K562 (cell line): ENCODE measurements around the gene POLR1B. TPM values are rescaled to one million over a fixed set of nuclear protein-coding genes. Genes with fewer than 3 reads are reported as not detected.

Source experiments
- CTCF ChIP-seq, 3 experiments: IDR thresholded peaks in 2 of 3; conservative IDR thresholded peaks in 1 of 3; 2 replicates each; pipeline ENCODE4 v1.5.1; 2011 to 2012; ENCODE audit warnings: low read length in 3 of 3, mild to moderate bottlenecking in 3 of 3, control low read depth in 2 of 3, improper control_type of control experiment in 1 of 3, inconsistent platforms in 1 of 3, low read depth in 1 of 3, mixed read lengths in 1 of 3, moderate library complexity in 1 of 3; ENCODE audit not compliant: insufficient read depth in 2 of 3
- CTCFL ChIP-seq: IDR thresholded peaks from 2 replicates; pipeline ENCODE4 v1.6.1; 2011; ENCODE audit warnings: borderline replicate concordance, low read depth, mild to moderate bottlenecking, moderate library complexity, low read length; ENCODE audit not compliant: insufficient read depth, poor library complexity, severe bottlenecking
- EHMT2 ChIP-seq: fragments of 450-650 bp; IDR thresholded peaks from 2 replicates; pipeline ENCODE4 v1.6.1; 2018; ENCODE audit warnings: antibody characterized with exemption
- FOXJ3 ChIP-seq: sonication (generic); formaldehyde crosslinking; IDR thresholded peaks from 2 replicates; pipeline ENCODE4 v1.4.0; 2020; ENCODE audit warnings: mild to moderate bottlenecking, missing genetic modification reagents
- HBP1 ChIP-seq: fragments of 450-650 bp; formaldehyde crosslinking; IDR thresholded peaks from 2 replicates; pipeline ENCODE4 v1.4.0; 2022; ENCODE audit warnings: missing genetic modification characterization
- HCFC1 ChIP-seq: IDR thresholded peaks from 2 replicates; pipeline ENCODE4 v1.6.1; 2012; ENCODE audit warnings: low read depth, low read length, improper control_type of control experiment
- MEF2A ChIP-seq: IDR thresholded peaks from 2 replicates; pipeline ENCODE4 v1.6.1; 2011; ENCODE audit warnings: low read depth, mild to moderate bottlenecking, low read length, moderate library complexity; ENCODE audit not compliant: control insufficient read depth
- MXD1 ChIP-seq: fragments of 250-450 bp; sonication (Bioruptor Pico); IDR thresholded peaks from 2 replicates; pipeline ENCODE4 v1.8.0; 2021; ENCODE audit warnings: borderline replicate concordance, mild to moderate bottlenecking, moderate library complexity; ENCODE audit not compliant: poor library complexity, severe bottlenecking
- RNF2 ChIP-seq: sonication (generic); IDR thresholded peaks from 2 replicates; pipeline ENCODE4 v1.6.1; 2016
- SAP30 ChIP-seq: fragments of 200-600 bp; sonication (generic); IDR thresholded peaks from 2 replicates; pipeline ENCODE4 v1.6.1; 2012; ENCODE audit warnings: borderline replicate concordance, low read depth, mild to moderate bottlenecking, moderate library complexity, low read length, control low read depth, inconsistent platforms; ENCODE audit not compliant: insufficient read depth, poor library complexity, severe bottlenecking
- U2AF2 ChIP-seq: fragments of 200-400 bp; formaldehyde crosslinking; optimal IDR thresholded peaks from 2 replicates; pipeline ENCODE3; 2017; ENCODE audit warnings: low read depth, mild to moderate bottlenecking, low read length
- ZNF583 ChIP-seq: fragments of 250-450 bp; sonication (Bioruptor Pico); IDR thresholded peaks from 2 replicates; pipeline ENCODE4 v1.4.0; 2020
- ZNF696 ChIP-seq: fragments of 250-450 bp; sonication (Bioruptor Pico); conservative IDR thresholded peaks from 2 replicates; pipeline ENCODE4 v1.4.0; 2020; ENCODE audit warnings: mild to moderate bottlenecking, moderate library complexity
- polyA plus RNA-seq, 8 experiments: library from polyadenylated mRNA; depleted of rRNA in 4 of 8; stranded (reverse) in 5 of 8; unstranded in 3 of 8; fragments of >200 nt; fragmentation: Nextera tagmentation in 2 of 8; fragmentation: Illumina TruSeq in 1 of 8; extraction: Ambion mirVana in 2 of 8; extraction: Trizol in 1 of 8; gene quantifications; 2 replicates each; pipeline versions ENCODE4 v1.2.1 to v1.2.3, GENCODE V29; 2011 to 2014; ENCODE audit warnings: inconsistent platforms in 1 of 8, missing spikeins in 1 of 8
- total RNA-seq, 7 experiments: library from RNA; depleted of rRNA in 6 of 7; stranded (reverse); fragments of >200 nt in 6 of 7; fragmentation: Illumina TruSeq in 2 of 7; extraction: Trizol in 2 of 7; gene quantifications; 2 replicates each; pipeline versions ENCODE4 v1.2.1 to v1.2.3, GENCODE V29; 2011 to 2021; ENCODE audit warnings: low replicate concordance in 1 of 7
- TF ChIP-seq, protein P1 (sequence below): fragments of 200-800 bp; sonication (Bioruptor generic); IDR thresholded peaks from 2 replicates; pipeline ENCODE4 v1.6.1; 2016; ENCODE audit warnings: missing genetic modification characterization, missing compliant biosample characterization

The POLR1B gene
- total and polyA plus RNA-seq, 9 of the 15 experiments (the other 6 are each of a cell fraction or from before 2014, with no cell fraction given): 19.8 to 55.1 (median 40.2) TPM

DNA sequence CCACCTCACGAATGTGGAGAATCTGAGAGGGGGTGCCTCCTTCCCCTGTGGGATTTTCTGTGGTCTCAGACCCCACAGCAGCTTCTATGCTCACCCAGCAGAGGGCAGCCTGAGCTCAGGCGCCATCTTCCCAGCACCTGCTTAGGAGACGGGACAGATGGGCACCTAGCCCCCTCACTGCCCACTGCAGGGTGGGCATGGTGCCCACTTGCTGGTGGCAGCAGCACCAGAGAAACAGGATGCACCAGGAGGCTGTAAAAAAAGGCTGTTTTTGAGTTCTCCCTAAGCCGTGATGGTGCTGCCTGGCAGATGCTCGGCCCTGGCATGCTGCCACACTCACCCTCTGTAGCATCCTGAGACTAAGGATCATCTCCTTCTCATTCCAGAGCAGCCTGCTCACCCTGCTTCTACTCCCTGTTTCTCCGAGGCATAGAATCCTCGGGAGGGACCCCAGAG, 84.4 kb downstream of the POLR1B start (continued):
- TF ChIP-seq CTCFL: peak; percentile 71
- no peak for TF ChIP-seq U2AF2
- no peak for TF ChIP-seq HBP1 (CRISPR knock-in tag)
- TF ChIP-seq HCFC1: peak; percentile 32; the same call in 1 of the 2 replicates
- no peak for TF ChIP-seq SAP30
- TF ChIP-seq MEF2A: no peak
- no peak for TF ChIP-seq FOXJ3 (CRISPR knock-in tag)
- TF ChIP-seq EHMT2: no peak
- TF ChIP-seq, protein P1, sequence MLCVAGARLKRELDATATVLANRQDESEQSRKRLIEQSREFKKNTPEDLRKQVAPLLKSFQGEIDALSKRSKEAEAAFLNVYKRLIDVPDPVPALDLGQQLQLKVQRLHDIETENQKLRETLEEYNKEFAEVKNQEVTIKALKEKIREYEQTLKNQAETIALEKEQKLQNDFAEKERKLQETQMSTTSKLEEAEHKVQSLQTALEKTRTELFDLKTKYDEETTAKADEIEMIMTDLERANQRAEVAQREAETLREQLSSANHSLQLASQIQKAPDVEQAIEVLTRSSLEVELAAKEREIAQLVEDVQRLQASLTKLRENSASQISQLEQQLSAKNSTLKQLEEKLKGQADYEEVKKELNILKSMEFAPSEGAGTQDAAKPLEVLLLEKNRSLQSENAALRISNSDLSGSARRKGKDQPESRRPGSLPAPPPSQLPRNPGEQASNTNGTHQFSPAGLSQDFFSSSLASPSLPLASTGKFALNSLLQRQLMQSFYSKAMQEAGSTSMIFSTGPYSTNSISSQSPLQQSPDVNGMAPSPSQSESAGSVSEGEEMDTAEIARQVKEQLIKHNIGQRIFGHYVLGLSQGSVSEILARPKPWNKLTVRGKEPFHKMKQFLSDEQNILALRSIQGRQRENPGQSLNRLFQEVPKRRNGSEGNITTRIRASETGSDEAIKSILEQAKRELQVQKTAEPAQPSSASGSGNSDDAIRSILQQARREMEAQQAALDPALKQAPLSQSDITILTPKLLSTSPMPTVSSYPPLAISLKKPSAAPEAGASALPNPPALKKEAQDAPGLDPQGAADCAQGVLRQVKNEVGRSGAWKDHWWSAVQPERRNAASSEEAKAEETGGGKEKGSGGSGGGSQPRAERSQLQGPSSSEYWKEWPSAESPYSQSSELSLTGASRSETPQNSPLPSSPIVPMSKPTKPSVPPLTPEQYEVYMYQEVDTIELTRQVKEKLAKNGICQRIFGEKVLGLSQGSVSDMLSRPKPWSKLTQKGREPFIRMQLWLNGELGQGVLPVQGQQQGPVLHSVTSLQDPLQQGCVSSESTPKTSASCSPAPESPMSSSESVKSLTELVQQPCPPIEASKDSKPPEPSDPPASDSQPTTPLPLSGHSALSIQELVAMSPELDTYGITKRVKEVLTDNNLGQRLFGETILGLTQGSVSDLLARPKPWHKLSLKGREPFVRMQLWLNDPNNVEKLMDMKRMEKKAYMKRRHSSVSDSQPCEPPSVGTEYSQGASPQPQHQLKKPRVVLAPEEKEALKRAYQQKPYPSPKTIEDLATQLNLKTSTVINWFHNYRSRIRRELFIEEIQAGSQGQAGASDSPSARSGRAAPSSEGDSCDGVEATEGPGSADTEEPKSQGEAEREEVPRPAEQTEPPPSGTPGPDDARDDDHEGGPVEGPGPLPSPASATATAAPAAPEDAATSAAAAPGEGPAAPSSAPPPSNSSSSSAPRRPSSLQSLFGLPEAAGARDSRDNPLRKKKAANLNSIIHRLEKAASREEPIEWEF: no peak
- no peak for TF ChIP-seq ZNF696 (CRISPR knock-in tag)
- no peak for TF ChIP-seq MXD1 (CRISPR knock-in tag)
- no peak for TF ChIP-seq ZNF583 (CRISPR knock-in tag)
- peak; percentile 90 to 91 (median 91) for TF ChIP-seq CTCF (IDR thresholded peaks at IDR 0.05 in 2 of 3, conservative IDR thresholded peaks at IDR 0.05 in 1 of 3; ENCODE audit: insufficient read depth in 2 of 3, low read depth in 1 of 3, low read length in 3 of 3)
- TF ChIP-seq RNF2: no peak
